Type B pancreatic cell (in vitro differentiated cells): ENCODE results near the gene RAB37. TPM values are rescaled to one million over a fixed set of nuclear protein-coding genes. Genes with fewer than 3 reads are reported as not detected.

ENCODE experiments used
- DNase-seq: peaks from one replicate; pipeline ENCODE4 v3.0.0; 2021; ENCODE audit warnings: mixed read lengths; ENCODE audit not compliant: unreplicated experiment; ENCODE audit errors: extremely low spot score
- H3K27ac Mint-ChIP-seq: 2 replicates; pipeline ENCODE4 v1.8.0; 2021; ENCODE audit warnings: mild to moderate bottlenecking, mixed read lengths
- H3K27me3 Mint-ChIP-seq: 2 replicates; pipeline ENCODE4 v1.8.0; 2021; ENCODE audit warnings: mixed read lengths
- H3K36me3 Mint-ChIP-seq: 2 replicates; pipeline ENCODE4 v1.8.0; 2021; ENCODE audit warnings: mixed read lengths
- H3K4me1 Mint-ChIP-seq: one replicate; pipeline ENCODE4 v1.8.0; 2021; ENCODE audit warnings: mixed read lengths; ENCODE audit not compliant: unreplicated experiment
- H3K4me3 Mint-ChIP-seq: 2 replicates; pipeline ENCODE4 v1.8.0; 2021; ENCODE audit warnings: mild to moderate bottlenecking, mixed read lengths
- H3K9me3 Mint-ChIP-seq: 2 replicates; pipeline ENCODE4 v1.8.0; 2021; ENCODE audit warnings: mixed read lengths
- CTCF ChIP-seq: fragments of 200-600 bp; sonication (generic); conservative IDR thresholded peaks from 2 replicates; pipeline ENCODE4 v1.5.0; 2021; ENCODE audit warnings: antibody characterized with exemption, mild to moderate bottlenecking
- total RNA-seq: library from RNA; stranded (reverse); gene quantifications from 2 replicates; pipeline ENCODE4 v1.2.1, GENCODE V29; 2021; ENCODE audit warnings: low replicate concordance

Gene RAB37
- total RNA-seq, 1 donor from 2014 or later, result 3.4 TPM

- Mint-ChIP-seq H3K4me3 (peak overlapping the region; percentile 76), H3K9me3 (no peaks in the 10 kb centered on the region), H3K27me3 (peaks cover 32% of the 10 kb centered on the region), H3K36me3 (no peaks in the 10 kb centered on the region), H3K27ac (no peak overlapping the region), H3K4me1 (peaks cover 6% of the 10 kb centered on the region)
- no peak for DNase-seq
- TF ChIP-seq CTCF, result peak; percentile 58
Observed at GRCh38 chr17:74737299-74738050, 419 bp downstream of the RAB37 start.

GRCh38 chr17:74738051-74738996, 1.3 kb downstream of the RAB37 start:
- Mint-ChIP-seq H3K27ac (peak overlapping the region; percentile 57), H3K4me1 (peaks cover 11% of the 10 kb centered on the region), H3K4me3 (peak overlapping the region; percentile 76)

GRCh38 chr17:74739227-74739831, 2.3 kb downstream of the RAB37 start:
- H3K9me3 Mint-ChIP-seq, result no peaks in the 10 kb centered on the region
- peaks cover 11% of the 10 kb centered on the region for H3K4me1 Mint-ChIP-seq
- DNase-seq, result no peak
- peaks cover 37% of the 10 kb centered on the region for H3K27me3 Mint-ChIP-seq
- TF ChIP-seq CTCF, result no peak
- no peak overlapping the region for H3K4me3 Mint-ChIP-seq
- H3K27ac Mint-ChIP-seq, result peak overlapping the region; percentile 57
- H3K36me3 Mint-ChIP-seq, result no peaks in the 10 kb centered on the region

More at GRCh38 chr17:74738051-74738996, 1.3 kb downstream of the RAB37 start:
- TF ChIP-seq CTCF, result no peak
- Mint-ChIP-seq H3K9me3 (no peaks in the 10 kb centered on the region), H3K27me3 (peaks cover 35% of the 10 kb centered on the region), H3K36me3 (no peaks in the 10 kb centered on the region)
- no peak for DNase-seq

GRCh38 chr17:74740173-74740572, 3.1 kb downstream of the RAB37 start:
- Mint-ChIP-seq H3K4me1 (peaks cover 11% of the 10 kb centered on the region), H3K36me3 (no peaks in the 10 kb centered on the region), H3K9me3 (no peaks in the 10 kb centered on the region), H3K27me3 (peaks cover 37% of the 10 kb centered on the region), H3K27ac (no peak overlapping the region), H3K4me3 (no peak overlapping the region)
- no peak for TF ChIP-seq CTCF
- DNase-seq, result no peak

GRCh38 chr17:74740641-74741387, 3.8 kb downstream of the RAB37 start:
- no peak for TF ChIP-seq CTCF
- H3K9me3 Mint-ChIP-seq, result no peaks in the 10 kb centered on the region
- H3K4me1 Mint-ChIP-seq, result peaks cover 11% of the 10 kb centered on the region

More at GRCh38 chr17:74740641-74741387, 3.8 kb downstream of the RAB37 start:
- DNase-seq, result no peak
- Mint-ChIP-seq H3K27me3 (peaks cover 33% of the 10 kb centered on the region), H3K27ac (no peak overlapping the region), H3K4me3 (no peak overlapping the region), H3K36me3 (no peaks in the 10 kb centered on the region)
